NOMO-1 (cell line): ENCODE data around the gene CCNL1.
"Not testable (repeated sequence)": the region's sequence is repeated elsewhere in the genome, so short reads cannot be mapped to it uniquely, and the experiment has no call there.

Experiments used
- DNase-seq, 2 experiments: peaks; one replicate each; lab custom pipeline; 2025; ENCODE audit not compliant: unreplicated experiment in 2 of 2; lab: John Stamatoyannopoulos, UW

CCNL1 gene

GRCh38 chr3:157109267-157110141 is 50.4 kb downstream of the CCNL1 start:
- no peak for DNase-seq

GRCh38 chr3:157107644-157108133 is 52.3 kb downstream of the CCNL1 start:
- DNase-seq, result no peak

- DNase-seq, result no peak
Measured at GRCh38 chr3:157107037-157107436, 52.9 kb downstream of the CCNL1 start.

GRCh38 chr3:157104928-157105652 is 54.9 kb downstream of the CCNL1 start:
- DNase-seq, result no peak

- DNase-seq, result no peak
Measured at GRCh38 chr3:157104521-157104920, 55.4 kb downstream of the CCNL1 start.

- DNase-seq, result no peak
Measured at GRCh38 chr3:157103860-157104259, 56.1 kb downstream of the CCNL1 start.

- no peak for DNase-seq
Measured at GRCh38 chr3:157103280-157103679, 56.7 kb downstream of the CCNL1 start.

GRCh38 chr3:157102595-157102994 is 57.4 kb downstream of the CCNL1 start:
- not testable (repeated sequence) for DNase-seq

- DNase-seq, result no peak
Measured at GRCh38 chr3:157102098-157102497, 57.8 kb downstream of the CCNL1 start.

- DNase-seq, result peak; percentile 63 to 89
Measured at GRCh38 chr3:157101486-157101885, 58.5 kb downstream of the CCNL1 start.

GRCh38 chr3:157100608-157101396 is 59.1 kb downstream of the CCNL1 start:
- peak; percentile 6 to 36 for DNase-seq

- no peak for DNase-seq
Measured at GRCh38 chr3:157100096-157100477, 59.9 kb downstream of the CCNL1 start.

- DNase-seq, result no peak
Measured at GRCh38 chr3:157099326-157100095, 60.4 kb downstream of the CCNL1 start.

- DNase-seq, result no peak
Measured at GRCh38 chr3:157098823-157099185, 61.1 kb downstream of the CCNL1 start.

- no peak for DNase-seq
Measured at GRCh38 chr3:157098121-157098822, 61.7 kb downstream of the CCNL1 start.
